ENCODE data around the gene FOXK1.
"Not testable (repeated sequence)": the region's sequence is repeated elsewhere in the genome, so short reads cannot be mapped to it uniquely, and the experiment has no call there.

Gene FOXK1

GRCh38 chr7:4787947-4788626 is 106.0 kb downstream of the FOXK1 start:
- no peak for DNase-seq

DNA sequence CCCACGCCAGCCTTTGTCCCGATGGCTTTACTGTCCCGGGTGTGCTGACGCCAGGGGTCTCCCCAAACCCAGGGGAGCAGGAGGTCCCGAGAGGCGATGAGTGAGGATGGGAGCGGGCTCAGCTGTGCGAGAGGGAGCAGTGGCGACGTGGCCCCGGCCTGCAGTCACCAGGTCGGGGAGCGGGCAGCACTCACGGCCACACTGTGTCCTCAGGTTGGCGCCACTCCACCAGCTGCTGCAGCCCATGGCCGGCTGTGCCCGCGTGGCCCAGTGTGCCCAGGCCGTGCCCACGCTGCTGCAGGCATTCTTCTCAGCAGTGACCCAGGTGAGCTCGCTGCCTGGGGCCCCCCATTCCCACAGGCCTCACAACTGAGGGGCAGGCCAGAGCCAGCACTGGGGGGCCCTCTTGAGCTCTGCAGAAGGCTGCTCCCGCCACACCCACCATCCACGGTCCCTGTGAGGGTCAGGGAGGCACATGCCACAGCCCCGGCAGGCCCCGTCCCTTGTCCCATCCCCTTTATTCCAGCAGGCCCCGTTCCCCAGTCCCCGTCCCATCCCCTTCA is 106.6 kb downstream of the FOXK1 start:
- no peak for DNase-seq

DNA sequence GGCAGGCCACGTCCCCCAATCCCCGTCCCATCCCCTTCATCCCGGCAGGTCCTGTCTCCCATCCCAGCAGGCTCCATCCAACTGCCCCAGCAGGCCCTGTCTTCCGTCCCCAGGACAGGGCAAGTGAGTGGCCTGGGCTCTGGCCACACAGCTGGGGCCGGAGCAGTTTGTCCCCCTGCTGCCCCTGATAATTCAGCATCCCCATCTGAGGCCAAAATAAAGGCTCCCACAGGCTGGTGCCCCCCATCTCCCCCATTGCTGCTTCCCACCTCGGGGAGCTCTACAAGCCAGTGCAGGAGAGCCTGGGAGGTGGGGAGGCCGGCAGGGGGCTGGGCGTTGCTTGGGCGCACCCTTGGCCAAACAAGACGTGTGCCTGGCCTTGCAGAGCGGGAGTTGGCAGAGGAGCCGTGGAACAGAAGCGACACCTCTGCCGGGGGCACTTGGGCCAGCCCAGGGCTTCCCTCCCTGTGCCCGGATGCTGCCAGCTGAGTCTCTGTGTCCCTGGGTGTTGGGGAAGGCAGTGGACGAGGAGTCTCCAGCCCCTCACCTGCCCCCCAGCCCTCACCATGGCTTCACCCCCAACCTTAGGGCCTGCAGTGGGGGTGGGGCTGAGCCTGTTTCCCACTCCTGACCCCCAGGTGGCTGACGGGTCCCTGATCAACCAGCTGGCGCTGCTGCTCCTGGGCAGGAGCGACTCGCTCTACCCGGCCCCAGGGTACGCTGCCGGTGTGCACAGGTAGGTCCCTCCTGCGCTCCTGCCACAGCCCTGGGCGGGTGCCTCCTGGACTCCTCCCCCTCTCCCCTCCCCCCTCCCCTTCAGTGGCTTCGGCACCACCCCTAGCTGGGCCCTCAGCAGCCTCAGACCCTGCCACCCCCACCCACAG is 107.3 kb downstream of the FOXK1 start:
- DNase-seq, result no peak

DNA sequence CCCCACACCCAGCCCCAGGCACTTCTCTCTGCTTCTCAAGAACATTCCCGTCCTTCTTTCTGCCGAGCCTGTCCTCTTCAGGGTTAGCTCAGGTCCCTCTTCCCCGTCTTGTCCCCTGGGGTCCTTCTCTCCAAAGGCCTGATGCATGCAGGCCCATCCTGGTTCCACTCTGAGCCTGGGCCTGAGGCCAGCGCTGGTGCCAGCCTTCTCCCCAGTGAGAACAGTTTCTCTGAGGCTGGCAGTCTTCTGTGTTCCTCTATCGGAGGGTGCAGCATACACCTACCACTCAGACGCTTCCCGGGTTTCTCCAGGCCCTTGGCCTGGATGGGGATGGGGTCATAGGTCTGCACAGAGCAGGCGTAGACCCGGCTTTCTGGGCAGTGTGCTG is 108.0 kb downstream of the FOXK1 start:
- no peak for DNase-seq

- no peak for DNase-seq
These were observed 108.5 kb downstream of the FOXK1 start for GRCh38 chr7:4790516-4790991.

- no peak for DNase-seq
These were observed 109.1 kb downstream of the FOXK1 start for GRCh38 chr7:4791101-4791737.

- DNase-seq, result peak; percentile 78
These were observed 109.8 kb downstream of the FOXK1 start for GRCh38 chr7:4791738-4792536.

DNA sequence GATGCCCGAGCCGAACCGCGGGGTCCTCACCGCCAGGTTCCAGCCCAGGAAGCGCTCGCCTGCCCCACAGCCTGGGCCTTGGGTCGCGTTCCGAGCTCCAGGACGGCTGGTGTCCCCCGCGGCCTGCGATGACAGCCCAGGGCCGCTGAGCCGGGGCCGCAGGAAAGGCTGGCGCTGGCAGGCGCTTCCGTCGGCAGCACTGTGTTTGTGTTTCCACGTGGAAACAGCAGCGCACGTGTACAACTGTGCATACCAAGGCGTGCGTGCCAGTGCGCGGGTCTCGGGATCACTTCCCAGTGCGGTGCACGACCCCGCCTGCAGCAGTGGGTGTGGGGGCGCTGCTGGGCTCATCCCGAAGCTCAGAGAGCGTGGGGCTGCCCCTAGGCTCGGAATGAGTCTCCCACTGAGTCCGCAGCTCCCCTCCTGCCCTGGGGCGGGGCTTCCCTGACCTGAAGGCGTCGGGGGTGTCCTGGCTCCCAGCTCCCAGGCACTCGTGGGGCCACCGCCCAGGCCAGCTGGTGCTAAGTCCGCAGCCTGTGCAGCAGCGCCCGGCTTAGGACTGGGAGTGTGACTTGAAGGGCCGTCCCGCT is 110.5 kb downstream of the FOXK1 start:
- peak; percentile 18 for DNase-seq

- not testable (repeated sequence) for DNase-seq
These were observed 111.4 kb downstream of the FOXK1 start for GRCh38 chr7:4793385-4793993.

GRCh38 chr7:4794171-4794570 is 112.1 kb downstream of the FOXK1 start:
- not testable (repeated sequence) for DNase-seq

GRCh38 chr7:4794591-4795350 is 112.7 kb downstream of the FOXK1 start:
- DNase-seq, result no peak

DNA sequence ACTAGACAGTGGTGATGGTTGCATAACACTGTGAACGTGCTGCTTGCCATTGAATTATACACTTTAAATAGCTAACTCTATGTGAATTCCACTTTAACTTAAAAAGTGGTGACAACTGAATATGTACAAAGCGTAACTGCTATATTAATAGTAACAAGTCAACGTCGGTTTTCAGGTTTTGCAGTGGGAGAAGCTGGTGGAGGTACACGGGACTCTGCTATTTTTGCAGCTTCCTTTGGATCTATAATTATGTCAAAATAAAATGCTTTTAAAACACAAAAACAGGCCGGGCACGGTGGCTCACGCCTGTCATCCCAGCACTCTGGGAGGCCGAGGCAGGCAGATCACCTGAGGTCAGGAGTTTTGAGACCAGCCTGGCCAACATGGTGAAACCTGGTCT is 114.4 kb downstream of the FOXK1 start:
- DNase-seq, result no peak

DNA sequence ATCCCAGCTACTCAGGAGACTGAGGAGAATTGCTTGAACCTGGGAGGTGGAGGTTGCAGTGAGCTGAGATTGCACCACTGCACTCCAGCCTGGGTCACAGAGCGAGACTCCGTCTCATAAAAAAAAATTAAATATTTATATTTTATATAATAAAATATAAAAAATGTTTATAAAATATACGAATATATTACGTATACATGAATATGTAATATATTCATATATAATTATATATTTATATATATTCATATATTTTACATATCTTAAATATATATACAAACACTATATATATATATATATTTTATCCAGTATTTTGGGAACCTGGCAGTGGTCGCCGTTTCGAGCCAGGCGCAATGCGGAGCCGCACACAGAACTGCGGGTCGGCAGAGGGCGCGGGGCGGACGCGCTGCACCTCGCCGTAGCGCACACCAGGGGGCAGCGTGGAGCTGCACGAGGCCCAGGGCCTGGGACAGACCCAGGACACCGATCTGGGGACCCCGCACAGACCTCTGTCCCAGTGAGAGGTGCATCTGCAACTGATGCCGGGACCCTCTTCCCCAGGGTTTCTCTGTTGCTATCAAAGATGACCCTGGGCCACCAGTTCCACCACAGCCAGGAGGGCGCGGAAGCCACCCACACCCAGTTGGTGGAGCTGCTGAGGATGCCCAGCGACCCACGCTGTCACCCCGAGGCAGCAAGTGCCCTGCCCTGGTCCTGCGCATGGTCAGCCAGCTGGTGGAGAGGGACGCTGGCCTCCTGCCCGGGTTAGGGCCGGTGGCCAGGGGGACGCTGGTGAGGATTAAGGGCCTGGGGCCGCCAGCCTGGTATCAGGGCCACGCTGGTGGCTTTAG is 116.0 kb downstream of the FOXK1 start:
- peak; percentile 62 for DNase-seq

- no peak for DNase-seq
These were observed 116.7 kb downstream of the FOXK1 start for GRCh38 chr7:4798706-4799235.

- no peak for DNase-seq
These were observed 117.6 kb downstream of the FOXK1 start for GRCh38 chr7:4799508-4800268.

DNA sequence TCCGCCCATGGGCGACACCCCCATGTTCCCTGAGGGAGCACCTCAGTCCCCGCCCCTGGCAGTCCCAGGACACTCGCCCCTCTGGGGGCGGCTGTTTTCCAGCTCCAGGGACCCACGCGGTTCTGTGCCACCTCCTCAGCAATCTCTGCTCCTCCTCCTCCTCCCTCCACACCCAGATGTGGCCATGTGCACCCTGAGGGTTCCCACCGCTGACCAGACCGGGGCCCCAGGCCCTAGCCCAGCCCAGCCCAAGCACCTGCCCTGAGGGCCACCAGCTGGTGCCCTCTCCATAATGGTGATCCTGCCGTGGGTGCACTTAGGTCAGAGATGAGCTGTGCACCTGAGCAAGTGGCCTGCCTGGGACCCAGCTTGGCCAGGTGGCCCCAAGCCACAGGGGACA is 118.4 kb downstream of the FOXK1 start:
- no peak for DNase-seq

GRCh38 chr7:4800926-4801838 is 119.1 kb downstream of the FOXK1 start:
- no peak for DNase-seq

GRCh38 chr7:4801839-4802231 is 119.7 kb downstream of the FOXK1 start:
- DNase-seq, result no peak

Measured in CD4-positive, alpha-beta T cell treated with Interleukin-10 for 1 hour (primary cell).